T-helper 17 cell (primary cell): Measurements from ENCODE around the gene CD58. TPM values are rescaled to one million over a fixed set of nuclear protein-coding genes. Genes with fewer than 3 reads are reported as not detected.
A peak's percentile ranks its signal among the peaks of the same experiment; 100 is the strongest.
"Not testable (repeated sequence)": the region's sequence is repeated elsewhere in the genome, so short reads cannot be mapped to it uniquely, and the experiment has no call there.

ENCODE experiments used
- ATAC-seq: fragments of 150-1000 bp; cut with Tn5 transposase; 2 replicates; pipeline ENCODE4 v1.10.0; 2021; ENCODE audit warnings: mild to moderate bottlenecking, moderate library complexity
- DNase-seq, 3 donors: peaks; one replicate each; pipeline versions ENCODE4 v3.0.0 to v3.0.0-alpha.2; 2020 to 2021
- H3K9me3 ChIP-seq: one replicate; pipeline ENCODE4 v1.7.0; 2013; ENCODE audit warnings: low read length, mild to moderate bottlenecking; ENCODE audit not compliant: control insufficient read depth, poor library complexity, severe bottlenecking
- H3K27ac Mint-ChIP-seq: one replicate; pipeline ENCODE4 v1.8.0; 2022; ENCODE audit warnings: mild to moderate bottlenecking, moderate library complexity, mixed read lengths
- H3K27me3 Mint-ChIP-seq: one replicate; pipeline ENCODE4 v1.8.0; 2022; ENCODE audit warnings: mixed read lengths
- H3K36me3 Mint-ChIP-seq: one replicate; pipeline ENCODE4 v1.8.0; 2022; ENCODE audit warnings: low read depth, mixed read lengths
- H3K4me1 Mint-ChIP-seq: one replicate; pipeline ENCODE4 v1.8.0; 2022; ENCODE audit warnings: mild to moderate bottlenecking, mixed read lengths
- H3K4me3 Mint-ChIP-seq: one replicate; pipeline ENCODE4 v1.8.0; 2022; ENCODE audit warnings: mild to moderate bottlenecking, moderate library complexity, mixed read lengths
- total RNA-seq, 4 donors: library from RNA in 2 of 4; stranded (reverse) in 2 of 4; gene quantifications; one replicate each; pipeline ENCODE4 v1.2.3 and lab custom pipeline; 2022 to 2026

The CD58 gene
- total RNA-seq, 2 donors from 2014 or later: 21.7 to 22.1 TPM

DNA sequence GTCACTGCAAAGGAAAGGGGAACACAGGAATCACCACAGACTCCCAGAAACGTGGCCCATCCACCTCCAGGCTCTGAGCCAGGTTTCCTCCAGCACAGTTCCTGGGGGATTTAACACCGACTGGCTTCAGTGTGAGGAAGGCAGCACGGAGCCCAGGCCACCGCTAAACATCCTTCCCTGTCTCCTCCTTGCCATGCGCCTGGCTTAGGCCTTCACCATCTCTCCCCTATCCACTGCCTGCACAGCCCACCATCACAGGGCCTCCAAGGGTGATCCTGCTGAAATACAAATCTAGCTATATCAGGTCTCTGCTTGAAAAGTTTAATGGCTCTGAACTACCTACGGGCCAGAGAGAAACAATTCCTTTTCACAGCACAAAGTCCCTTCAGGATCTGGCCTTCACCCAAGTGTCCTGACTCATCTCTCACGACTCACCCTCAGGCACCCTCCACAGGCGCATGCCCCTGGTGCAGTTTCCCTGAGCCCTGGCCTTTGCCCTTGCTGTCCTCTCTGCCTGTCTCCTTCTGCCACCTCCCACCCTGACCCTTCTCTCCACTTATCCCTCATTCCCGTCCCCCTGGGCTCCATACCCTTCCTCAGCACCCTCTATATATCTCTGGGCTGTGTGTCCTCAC, 18.4 kb upstream of the CD58 start:
- H3K4me1 Mint-ChIP-seq, DNase-seq, H3K36me3 Mint-ChIP-seq, ATAC-seq, H3K9me3 ChIP-seq, H3K4me3 Mint-ChIP-seq, H3K27me3 Mint-ChIP-seq, H3K27ac Mint-ChIP-seq: not testable (repeated sequence)

DNA sequence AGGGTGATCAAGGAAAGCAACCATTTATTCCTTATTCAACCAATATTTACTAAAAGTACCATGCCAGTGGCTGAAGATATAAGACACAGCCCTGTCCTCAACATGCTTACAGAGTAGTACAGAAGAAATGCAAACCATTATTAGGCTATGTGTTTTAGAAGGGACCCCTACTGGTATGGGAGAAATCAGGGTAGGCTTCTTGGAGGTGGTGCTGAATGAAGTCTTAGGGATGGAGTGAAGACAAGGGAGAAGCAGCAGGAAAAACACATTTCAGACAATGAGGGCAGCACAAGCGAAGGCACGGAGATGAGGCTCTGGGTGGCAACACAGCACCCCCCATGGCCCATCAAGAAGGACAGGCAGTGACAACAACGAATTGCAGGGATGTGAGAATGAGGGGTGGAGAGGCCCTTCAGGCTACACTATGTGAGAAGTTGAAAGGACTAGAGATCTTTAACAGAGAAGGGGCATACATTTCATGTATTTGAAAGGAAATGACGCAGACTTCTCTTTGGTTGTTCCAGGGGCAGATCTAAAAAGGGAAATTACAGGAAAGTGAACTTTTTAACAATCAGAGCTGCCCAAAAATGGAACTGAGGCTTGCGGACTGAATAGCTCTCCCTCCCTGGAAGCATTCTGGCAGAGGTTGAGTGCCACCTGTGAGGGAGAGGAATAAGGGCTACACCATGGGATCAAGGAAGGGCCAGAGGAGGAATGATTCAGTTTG, 16.8 kb upstream of the CD58 start:
- Mint-ChIP-seq H3K36me3 (no peaks in the 10 kb centered on the region), H3K27me3 (no peaks in the 10 kb centered on the region), H3K4me3 (no peak overlapping the region), H3K4me1 (no peaks in the 10 kb centered on the region), H3K27ac (no peak overlapping the region)
- ATAC-seq (no peak), DNase-seq (no peak)
- H3K9me3 ChIP-seq: no peaks in the 10 kb centered on the region

DNA sequence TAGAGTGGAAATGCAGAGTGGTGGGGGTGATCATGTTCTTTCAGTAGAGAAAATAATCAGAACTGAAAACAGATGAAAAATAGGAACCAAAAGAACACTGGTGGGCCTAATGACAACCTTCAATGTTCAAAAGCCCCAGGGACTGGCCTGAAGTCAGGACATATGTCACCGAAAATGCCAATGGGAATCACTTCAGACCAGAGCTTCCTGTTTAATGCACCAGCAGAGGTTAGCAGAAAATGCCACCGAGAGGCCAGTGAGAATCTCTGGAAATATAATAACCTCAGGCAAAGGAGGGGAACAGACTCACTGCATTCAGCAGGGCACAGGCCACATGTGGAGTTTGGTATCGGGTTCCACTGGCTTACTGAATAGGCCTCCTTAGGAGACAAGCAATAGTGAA, 15.9 kb upstream of the CD58 start:
- no peaks in the 10 kb centered on the region for H3K9me3 ChIP-seq
- no peaks in the 10 kb centered on the region for H3K27me3 Mint-ChIP-seq
- no peak for DNase-seq
- no peaks in the 10 kb centered on the region for H3K36me3 Mint-ChIP-seq
- H3K27ac Mint-ChIP-seq: no peak overlapping the region
- no peaks in the 10 kb centered on the region for H3K4me1 Mint-ChIP-seq
- no peak overlapping the region for H3K4me3 Mint-ChIP-seq
- no peak for ATAC-seq

- H3K36me3 Mint-ChIP-seq: no peaks in the 10 kb centered on the region
- H3K4me1 Mint-ChIP-seq: no peaks in the 10 kb centered on the region
- DNase-seq: no peak
- ATAC-seq: no peak
- H3K9me3 ChIP-seq: no peaks in the 10 kb centered on the region
- H3K4me3 Mint-ChIP-seq: no peak overlapping the region
- H3K27ac Mint-ChIP-seq: no peak overlapping the region
- H3K27me3 Mint-ChIP-seq: no peaks in the 10 kb centered on the region
Observed at GRCh38 chr1:116585886-116586285, 15.1 kb upstream of the CD58 start.

DNA sequence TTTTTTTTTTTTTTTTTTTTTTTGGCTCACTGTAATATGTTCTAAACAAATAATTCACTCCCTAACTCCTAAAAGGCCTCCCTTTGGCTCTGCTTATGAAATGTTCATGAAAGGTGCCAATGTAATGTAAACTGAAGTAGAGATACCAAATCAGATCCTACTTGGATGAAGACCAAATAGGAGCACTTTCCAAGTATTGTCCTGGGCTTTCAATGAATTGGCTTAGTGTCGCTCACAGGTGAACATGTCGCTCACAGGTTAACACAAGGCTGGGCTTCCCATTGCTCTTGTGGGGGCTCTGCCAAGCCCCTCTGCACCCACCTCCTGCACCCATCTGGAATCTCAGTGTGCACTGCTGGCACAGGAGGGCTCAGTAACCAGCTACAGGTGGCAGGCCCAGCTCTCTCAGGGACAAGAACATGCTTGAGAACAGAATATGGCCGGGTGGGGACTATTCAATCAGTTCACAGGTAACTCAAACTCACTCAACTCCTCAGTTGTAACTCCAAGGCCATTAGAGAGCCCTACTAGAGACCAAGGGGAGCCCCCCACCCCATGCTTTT, 10.6 kb upstream of the CD58 start:
- H3K27ac Mint-ChIP-seq: no peak overlapping the region
- DNase-seq (no peak), ATAC-seq (no peak)
- peaks cover 5% of the 10 kb centered on the region for H3K4me1 Mint-ChIP-seq
- no peaks in the 10 kb centered on the region for H3K36me3 Mint-ChIP-seq
- H3K4me3 Mint-ChIP-seq: no peak overlapping the region
- no peaks in the 10 kb centered on the region for H3K9me3 ChIP-seq
- peaks cover 15% of the 10 kb centered on the region for H3K27me3 Mint-ChIP-seq

DNA sequence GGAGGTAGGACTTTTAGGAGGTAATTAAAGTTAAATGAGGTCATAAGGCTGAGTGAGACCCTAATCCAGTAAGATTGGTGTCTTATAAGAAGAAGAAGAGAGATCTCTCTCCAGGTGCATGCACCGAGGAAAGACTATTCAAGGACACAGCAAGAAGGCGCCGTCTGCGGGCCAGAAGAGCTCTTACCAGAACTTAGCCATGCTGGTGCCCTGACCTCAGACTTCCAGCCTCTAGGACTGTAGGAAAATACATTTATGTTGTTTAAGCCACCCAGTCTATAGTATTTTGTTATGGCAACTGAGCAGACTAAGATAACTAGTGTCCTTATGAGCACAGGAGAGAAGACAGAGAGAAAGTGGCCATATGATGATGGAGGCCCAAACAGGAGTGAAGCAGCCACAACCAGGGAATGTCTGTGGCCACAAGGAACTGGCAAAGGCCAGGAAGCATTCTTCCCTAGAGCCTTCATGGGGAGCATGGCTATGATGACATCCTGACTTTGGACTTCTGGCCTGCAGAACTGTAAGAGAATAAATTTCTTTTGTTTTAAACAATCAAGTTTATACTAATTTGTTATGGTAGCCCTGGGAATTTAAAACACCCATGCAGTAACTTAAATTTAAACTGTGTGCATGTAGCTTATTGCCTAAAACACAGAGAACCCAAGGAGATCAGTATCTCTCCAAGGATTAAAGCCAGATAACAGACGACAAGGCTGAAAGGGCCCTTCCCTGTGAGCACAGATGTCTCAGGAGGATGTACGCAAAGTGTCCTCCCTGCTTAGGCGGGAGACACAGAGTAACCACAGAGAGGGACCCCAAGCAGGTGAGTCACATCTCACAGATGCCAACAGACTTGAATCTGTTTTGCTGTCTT, 9.9 kb upstream of the CD58 start:
- ATAC-seq (no peak), DNase-seq (no peak)
- H3K9me3 ChIP-seq: no peaks in the 10 kb centered on the region
- peaks cover 17% of the 10 kb centered on the region for H3K27me3 Mint-ChIP-seq
- no peak overlapping the region for H3K4me3 Mint-ChIP-seq
- no peaks in the 10 kb centered on the region for H3K36me3 Mint-ChIP-seq
- peaks cover 5% of the 10 kb centered on the region for H3K4me1 Mint-ChIP-seq
- no peak overlapping the region for H3K27ac Mint-ChIP-seq

- no peak for DNase-seq
- H3K27ac Mint-ChIP-seq: no peak overlapping the region
- H3K36me3 Mint-ChIP-seq: no peaks in the 10 kb centered on the region
- H3K4me3 Mint-ChIP-seq: peak overlapping the region; percentile 55
- H3K9me3 ChIP-seq: no peaks in the 10 kb centered on the region
- peaks cover 17% of the 10 kb centered on the region for H3K27me3 Mint-ChIP-seq
- peaks cover 12% of the 10 kb centered on the region for H3K4me1 Mint-ChIP-seq
- no peak for ATAC-seq
Observed at GRCh38 chr1:116579259-116579875, 8.5 kb upstream of the CD58 start.

DNA sequence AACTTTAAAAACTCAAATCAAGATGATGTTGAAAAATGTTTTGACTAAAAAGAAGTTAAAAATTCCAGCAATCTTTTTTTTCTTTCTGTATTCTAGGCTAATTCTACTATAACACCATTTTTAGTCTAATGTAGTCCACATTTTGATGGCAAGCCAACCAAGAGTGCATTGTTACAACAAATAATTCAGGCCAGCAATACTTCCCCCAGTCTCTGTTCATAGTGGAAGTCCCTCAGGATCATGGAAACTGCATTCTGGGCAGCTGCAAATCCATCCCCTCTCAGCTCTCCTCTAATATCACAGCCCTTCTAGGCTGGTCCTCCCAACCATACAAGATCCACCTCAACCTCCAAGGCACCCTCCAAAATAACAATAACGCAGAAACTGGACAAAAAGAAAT, 7.8 kb upstream of the CD58 start:
- no peak overlapping the region for H3K4me3 Mint-ChIP-seq
- ATAC-seq (no peak), DNase-seq (no peak)
- no peaks in the 10 kb centered on the region for H3K9me3 ChIP-seq
- H3K4me1 Mint-ChIP-seq: peaks cover 14% of the 10 kb centered on the region
- H3K27ac Mint-ChIP-seq: no peak overlapping the region
- no peaks in the 10 kb centered on the region for H3K36me3 Mint-ChIP-seq
- peaks cover 17% of the 10 kb centered on the region for H3K27me3 Mint-ChIP-seq

DNA sequence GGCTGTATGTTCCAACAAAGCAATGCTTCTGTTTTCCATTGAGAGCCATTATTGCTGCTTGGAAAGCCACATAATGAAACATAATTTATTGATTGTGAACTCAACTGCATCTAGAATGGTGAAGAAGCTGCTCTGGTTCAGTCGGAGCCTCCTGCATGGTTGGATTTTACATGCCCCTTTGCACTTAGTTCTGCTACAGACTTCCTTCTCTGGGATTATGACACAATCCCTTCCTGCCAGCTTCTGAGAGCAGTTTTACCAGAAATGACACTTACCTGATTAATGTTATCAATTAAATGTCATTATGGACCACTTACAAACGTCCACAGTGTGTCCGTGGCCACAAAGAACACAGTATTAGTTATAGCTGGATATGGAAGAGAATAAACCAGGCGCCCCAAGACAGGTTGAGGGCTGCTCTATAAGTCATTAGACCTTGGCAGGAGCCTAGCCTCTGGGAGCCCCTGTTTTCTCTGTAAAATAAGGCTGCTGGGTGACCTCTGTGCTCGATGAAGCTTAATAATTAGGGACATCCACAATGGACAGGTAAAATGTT, 7.0 kb upstream of the CD58 start:
- Mint-ChIP-seq H3K27me3 (peaks cover 17% of the 10 kb centered on the region), H3K27ac (no peak overlapping the region), H3K4me3 (no peak overlapping the region), H3K36me3 (no peaks in the 10 kb centered on the region), H3K4me1 (peaks cover 14% of the 10 kb centered on the region)
- ATAC-seq (no peak), DNase-seq (no peak)
- no peaks in the 10 kb centered on the region for H3K9me3 ChIP-seq

- no peak overlapping the region for H3K4me3 Mint-ChIP-seq
- peaks cover 17% of the 10 kb centered on the region for H3K27me3 Mint-ChIP-seq
- H3K4me1 Mint-ChIP-seq: peaks cover 28% of the 10 kb centered on the region
- ATAC-seq: no peak
- no peak overlapping the region for H3K27ac Mint-ChIP-seq
- H3K9me3 ChIP-seq: no peaks in the 10 kb centered on the region
- DNase-seq: peak in 1 of 3 donors; percentile 40
- H3K36me3 Mint-ChIP-seq: no peaks in the 10 kb centered on the region
Observed at GRCh38 chr1:116574581-116575291, 3.9 kb upstream of the CD58 start.

GRCh38 chr1:116573431-116574095, 2.7 kb upstream of the CD58 start:
- no peaks in the 10 kb centered on the region for H3K9me3 ChIP-seq
- ATAC-seq: no peak
- Mint-ChIP-seq H3K4me1 (peaks cover 37% of the 10 kb centered on the region), H3K36me3 (no peaks in the 10 kb centered on the region), H3K27ac (peak overlapping the region; percentile 32), H3K27me3 (peaks cover 17% of the 10 kb centered on the region), H3K4me3 (no peak overlapping the region)
- DNase-seq: no peak
